Thyroid gland (tissue), 4 donors: ENCODE results near the gene MS4A18.

Experiments used
- CTCF ChIP-seq, 6 experiments: fragments of 200-600 bp in 3 of 6; fragments of 450-650 bp in 3 of 6; sonication (generic) in 3 of 6; IDR thresholded peaks; one replicate each; pipeline ENCODE4 v1.5.1; 2016 to 2019; ENCODE audit warnings: antibody characterized with exemption in 6 of 6, mild to moderate bottlenecking in 2 of 6, inconsistent platforms in 1 of 6, moderate library complexity in 1 of 6
- POLR2A ChIP-seq, 2 donors: fragments of 450-650 bp; IDR thresholded peaks; one replicate each; pipeline ENCODE4 v1.6.1; 2017; ENCODE audit warnings: antibody characterized with exemption in 2 of 2, mild to moderate bottlenecking in 2 of 2, moderate library complexity in 1 of 2

DNA sequence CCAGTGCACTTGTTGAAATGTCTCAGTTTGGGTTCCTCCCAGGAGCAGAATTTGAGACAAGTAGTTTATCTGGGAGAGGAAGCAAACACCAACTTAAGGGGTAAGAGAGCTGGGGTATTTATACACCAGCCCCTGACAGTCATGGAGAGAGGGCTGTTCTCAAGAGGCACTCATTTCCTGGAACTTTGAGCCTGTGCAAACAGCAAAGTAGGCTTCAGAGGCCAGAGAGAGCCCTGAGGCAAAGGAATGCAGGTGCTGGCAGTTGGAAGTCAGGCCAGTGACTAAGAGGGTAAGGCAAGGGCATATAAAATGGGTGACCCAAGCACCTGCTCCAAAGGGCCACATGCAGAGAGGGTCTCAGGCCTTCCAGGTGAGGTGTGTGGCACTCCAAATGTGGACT, 16.1 kb downstream of the MS4A18 start:
- TF ChIP-seq POLR2A (IDR thresholded peaks at IDR 0.05) (no peak), CTCF (IDR thresholded peaks at IDR 0.05) (no peak)
